ENCODE data around the gene ABCC9.

Gene ABCC9

DNA sequence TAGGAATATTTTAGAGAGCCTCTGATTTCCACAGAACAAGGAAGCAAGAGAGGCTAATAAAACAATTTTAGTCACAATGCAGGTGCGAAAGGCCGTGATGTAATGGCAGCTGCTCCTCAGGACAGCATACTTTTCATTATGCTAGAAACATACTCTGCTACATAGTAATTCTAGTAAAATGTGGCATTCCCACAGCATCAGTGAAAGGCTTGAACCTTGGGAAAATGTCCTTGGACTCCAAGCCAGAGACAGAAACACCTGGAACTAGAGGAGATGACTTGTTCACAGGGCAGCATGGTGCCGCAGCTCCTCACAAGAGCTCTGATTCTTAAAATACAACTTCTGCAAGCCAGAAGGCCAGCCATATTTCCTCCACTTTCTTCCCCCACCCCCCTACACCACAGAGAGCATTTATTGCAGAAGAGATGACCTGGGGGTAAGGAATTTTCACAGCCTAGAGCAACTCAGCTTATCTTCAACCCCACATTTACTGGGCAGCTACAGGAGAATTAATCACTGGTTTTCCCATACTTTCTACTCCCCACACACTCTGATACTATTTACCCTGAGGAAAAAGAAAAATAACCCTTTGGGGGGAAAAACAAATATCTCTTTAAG is 15.8 kb downstream of the ABCC9 start:
- TF ChIP-seq CEBPB (IDR thresholded peaks at IDR 0.05) (no peak), TAF1 (IDR thresholded peaks at IDR 0.05; ENCODE audit: low read depth) (no peak), USF1 (IDR thresholded peaks at IDR 0.05) (no peak), CREB1 (IDR thresholded peaks at IDR 0.05; ENCODE audit: low read depth) (no peak), EP300 (IDR thresholded peaks at IDR 0.05; ENCODE audit: borderline replicate concordance) (no peak), NFIC (IDR thresholded peaks at IDR 0.05) (no peak), ZBTB7A (IDR thresholded peaks at IDR 0.05; ENCODE audit: low read depth) (no peak), TEAD4 (IDR thresholded peaks at IDR 0.05) (no peak), RAD21 (IDR thresholded peaks at IDR 0.05; ENCODE audit: low read depth) (no peak), TCF12 (IDR thresholded peaks at IDR 0.05; ENCODE audit: low read depth) (no peak)
- TF ChIP-seq, protein P1, sequence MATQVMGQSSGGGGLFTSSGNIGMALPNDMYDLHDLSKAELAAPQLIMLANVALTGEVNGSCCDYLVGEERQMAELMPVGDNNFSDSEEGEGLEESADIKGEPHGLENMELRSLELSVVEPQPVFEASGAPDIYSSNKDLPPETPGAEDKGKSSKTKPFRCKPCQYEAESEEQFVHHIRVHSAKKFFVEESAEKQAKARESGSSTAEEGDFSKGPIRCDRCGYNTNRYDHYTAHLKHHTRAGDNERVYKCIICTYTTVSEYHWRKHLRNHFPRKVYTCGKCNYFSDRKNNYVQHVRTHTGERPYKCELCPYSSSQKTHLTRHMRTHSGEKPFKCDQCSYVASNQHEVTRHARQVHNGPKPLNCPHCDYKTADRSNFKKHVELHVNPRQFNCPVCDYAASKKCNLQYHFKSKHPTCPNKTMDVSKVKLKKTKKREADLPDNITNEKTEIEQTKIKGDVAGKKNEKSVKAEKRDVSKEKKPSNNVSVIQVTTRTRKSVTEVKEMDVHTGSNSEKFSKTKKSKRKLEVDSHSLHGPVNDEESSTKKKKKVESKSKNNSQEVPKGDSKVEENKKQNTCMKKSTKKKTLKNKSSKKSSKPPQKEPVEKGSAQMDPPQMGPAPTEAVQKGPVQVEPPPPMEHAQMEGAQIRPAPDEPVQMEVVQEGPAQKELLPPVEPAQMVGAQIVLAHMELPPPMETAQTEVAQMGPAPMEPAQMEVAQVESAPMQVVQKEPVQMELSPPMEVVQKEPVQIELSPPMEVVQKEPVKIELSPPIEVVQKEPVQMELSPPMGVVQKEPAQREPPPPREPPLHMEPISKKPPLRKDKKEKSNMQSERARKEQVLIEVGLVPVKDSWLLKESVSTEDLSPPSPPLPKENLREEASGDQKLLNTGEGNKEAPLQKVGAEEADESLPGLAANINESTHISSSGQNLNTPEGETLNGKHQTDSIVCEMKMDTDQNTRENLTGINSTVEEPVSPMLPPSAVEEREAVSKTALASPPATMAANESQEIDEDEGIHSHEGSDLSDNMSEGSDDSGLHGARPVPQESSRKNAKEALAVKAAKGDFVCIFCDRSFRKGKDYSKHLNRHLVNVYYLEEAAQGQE (IDR thresholded peaks at IDR 0.05; ENCODE audit: low read depth): no peak
- TF ChIP-seq, protein P2, sequence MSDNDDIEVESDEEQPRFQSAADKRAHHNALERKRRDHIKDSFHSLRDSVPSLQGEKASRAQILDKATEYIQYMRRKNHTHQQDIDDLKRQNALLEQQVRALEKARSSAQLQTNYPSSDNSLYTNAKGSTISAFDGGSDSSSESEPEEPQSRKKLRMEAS (IDR thresholded peaks at IDR 0.05): no peak

- no peak for TF ChIP-seq YY1 (IDR thresholded peaks at IDR 0.05; ENCODE audit: low read depth)
- TF ChIP-seq TAF1 (IDR thresholded peaks at IDR 0.05; ENCODE audit: low read depth): no peak
- no peak for TF ChIP-seq ZBTB7A (IDR thresholded peaks at IDR 0.05; ENCODE audit: low read depth)
- TF ChIP-seq, protein P2 (IDR thresholded peaks at IDR 0.05): no peak
- TF ChIP-seq EGR1 (IDR thresholded peaks at IDR 0.05): no peak
- no peak for TF ChIP-seq TCF12 (IDR thresholded peaks at IDR 0.05; ENCODE audit: low read depth)
- no peak for TF ChIP-seq FOXM1 (IDR thresholded peaks at IDR 0.05; ENCODE audit: borderline replicate concordance, low read depth)
- no peak for TF ChIP-seq EP300 (IDR thresholded peaks at IDR 0.05; ENCODE audit: borderline replicate concordance)
These were observed 19.8 kb downstream of the ABCC9 start for GRCh38 chr12:21921436-21921835.

GRCh38 chr12:21918456-21918855 is 22.8 kb downstream of the ABCC9 start:
- TF ChIP-seq EGR1 (IDR thresholded peaks at IDR 0.05): no peak
- no peak for TF ChIP-seq FOXM1 (IDR thresholded peaks at IDR 0.05; ENCODE audit: borderline replicate concordance, low read depth)
- no peak for TF ChIP-seq TCF12 (IDR thresholded peaks at IDR 0.05; ENCODE audit: low read depth)
- TF ChIP-seq ZBTB7A (IDR thresholded peaks at IDR 0.05; ENCODE audit: low read depth): no peak
- TF ChIP-seq EP300 (IDR thresholded peaks at IDR 0.05; ENCODE audit: borderline replicate concordance): no peak
- TF ChIP-seq, protein P2 (IDR thresholded peaks at IDR 0.05): no peak
- no peak for TF ChIP-seq CREB1 (IDR thresholded peaks at IDR 0.05; ENCODE audit: low read depth)
- no peak for TF ChIP-seq RAD21 (IDR thresholded peaks at IDR 0.05; ENCODE audit: low read depth)
- TF ChIP-seq TEAD4 (IDR thresholded peaks at IDR 0.05): no peak
- TF ChIP-seq YY1 (IDR thresholded peaks at IDR 0.05; ENCODE audit: low read depth): no peak
- no peak for TF ChIP-seq CEBPB (IDR thresholded peaks at IDR 0.05)
- TF ChIP-seq TAF1 (IDR thresholded peaks at IDR 0.05; ENCODE audit: low read depth): no peak
- TF ChIP-seq, protein P1 (IDR thresholded peaks at IDR 0.05; ENCODE audit: low read depth): no peak
- no peak for TF ChIP-seq NFIC (IDR thresholded peaks at IDR 0.05)
- no peak for TF ChIP-seq USF1 (IDR thresholded peaks at IDR 0.05)

DNA sequence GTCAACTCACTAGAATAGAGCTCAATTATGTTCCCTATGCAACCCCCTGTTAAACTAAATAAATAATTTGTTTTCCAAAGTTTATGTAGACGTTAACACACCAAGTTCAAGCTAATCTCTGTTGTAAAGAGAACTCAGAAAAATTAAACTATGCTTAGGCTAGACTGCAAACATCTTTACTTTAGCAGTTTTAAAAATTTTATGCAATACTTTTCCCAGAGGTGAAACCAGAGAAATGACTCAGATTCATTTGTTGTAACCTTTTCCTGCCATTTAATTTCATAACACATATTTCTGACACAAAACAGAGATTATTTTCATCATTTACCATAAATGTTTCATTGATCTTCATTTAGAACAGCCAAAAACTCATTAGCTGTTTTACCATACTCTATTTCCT is 27.4 kb downstream of the ABCC9 start:
- no peak for TF ChIP-seq FOXM1 (IDR thresholded peaks at IDR 0.05; ENCODE audit: borderline replicate concordance, low read depth)
- TF ChIP-seq ZBTB7A (IDR thresholded peaks at IDR 0.05; ENCODE audit: low read depth): no peak
- no peak for TF ChIP-seq USF1 (IDR thresholded peaks at IDR 0.05)
- no peak for TF ChIP-seq TEAD4 (IDR thresholded peaks at IDR 0.05)
- no peak for TF ChIP-seq RAD21 (IDR thresholded peaks at IDR 0.05; ENCODE audit: low read depth)
- TF ChIP-seq TAF1 (IDR thresholded peaks at IDR 0.05; ENCODE audit: low read depth): no peak
- no peak for TF ChIP-seq EP300 (IDR thresholded peaks at IDR 0.05; ENCODE audit: borderline replicate concordance)

- TF ChIP-seq FOXM1 (IDR thresholded peaks at IDR 0.05; ENCODE audit: borderline replicate concordance, low read depth) (no peak), EP300 (IDR thresholded peaks at IDR 0.05; ENCODE audit: borderline replicate concordance) (no peak), EGR1 (IDR thresholded peaks at IDR 0.05) (no peak), USF1 (IDR thresholded peaks at IDR 0.05) (no peak), RAD21 (IDR thresholded peaks at IDR 0.05; ENCODE audit: low read depth) (no peak), NFIC (IDR thresholded peaks at IDR 0.05) (no peak), TCF12 (IDR thresholded peaks at IDR 0.05; ENCODE audit: low read depth) (no peak), YY1 (IDR thresholded peaks at IDR 0.05; ENCODE audit: low read depth) (no peak), TEAD4 (IDR thresholded peaks at IDR 0.05) (no peak), CEBPB (IDR thresholded peaks at IDR 0.05) (no peak), ZBTB7A (IDR thresholded peaks at IDR 0.05; ENCODE audit: low read depth) (no peak)
- TF ChIP-seq, protein P2 (IDR thresholded peaks at IDR 0.05): no peak
- TF ChIP-seq, protein P1 (IDR thresholded peaks at IDR 0.05; ENCODE audit: low read depth): no peak
These were observed 28.9 kb downstream of the ABCC9 start for GRCh38 chr12:21912318-21912717.

All from Ishikawa (cell line).